HepG2 (cell line): Measurements from ENCODE around the gene COQ9. TPM values are rescaled to one million over a fixed set of nuclear protein-coding genes. Genes with fewer than 3 reads are reported as not detected.

Source experiments
- CREBL2 ChIP-seq: sonication (generic); formaldehyde crosslinking; IDR thresholded peaks from 2 replicates; pipeline ENCODE4 v1.8.1; 2023; ENCODE audit warnings: missing genetic modification reagents, mild to moderate bottlenecking, borderline replicate concordance
- CTCF ChIP-seq: sonication (generic); formaldehyde crosslinking; IDR thresholded peaks from 2 replicates; pipeline ENCODE4 v1.5.0; 2020; ENCODE audit warnings: mild to moderate bottlenecking, missing genetic modification reagents, moderate library complexity
- DMTF1 ChIP-seq: sonication (generic); formaldehyde crosslinking; IDR thresholded peaks from 2 replicates; pipeline ENCODE4 v1.4.0; 2020; ENCODE audit warnings: mild to moderate bottlenecking, missing genetic modification reagents
- JARID2 ChIP-seq: sonication (generic); formaldehyde crosslinking; IDR thresholded peaks from 2 replicates; pipeline ENCODE4 v1.8.1; 2023; ENCODE audit warnings: missing genetic modification reagents, inconsistent platforms; ENCODE audit not compliant: insufficient replicate concordance
- PAWR ChIP-seq: sonication (generic); formaldehyde crosslinking; IDR thresholded peaks from 2 replicates; pipeline ENCODE4 v1.4.0; 2020; ENCODE audit warnings: missing genetic modification reagents, mild to moderate bottlenecking, borderline replicate concordance
- SKI ChIP-seq: fragments of 450-650 bp; IDR thresholded peaks from one replicate; pipeline ENCODE4 v1.6.1; 2018; ENCODE audit warnings: mild to moderate bottlenecking; ENCODE audit not compliant: partially characterized antibody
- SMARCE1 ChIP-seq: fragments of 450-650 bp; IDR thresholded peaks from 2 replicates; pipeline ENCODE4 v1.6.1; 2017; ENCODE audit warnings: borderline replicate concordance
- SNAPC2 ChIP-seq: sonication (generic); formaldehyde crosslinking; IDR thresholded peaks from 2 replicates; pipeline ENCODE4 v1.8.1; 2022; ENCODE audit warnings: mild to moderate bottlenecking, missing genetic modification reagents
- TOE1 ChIP-seq: sonication (generic); formaldehyde crosslinking; IDR thresholded peaks from 2 replicates; pipeline ENCODE4 v1.4.0; 2020; ENCODE audit warnings: mild to moderate bottlenecking, missing genetic modification reagents
- ZBTB39 ChIP-seq: sonication (generic); formaldehyde crosslinking; IDR thresholded peaks from 2 replicates; pipeline ENCODE4 v1.5.0; 2020; ENCODE audit warnings: missing genetic modification reagents
- ZNF362 ChIP-seq: sonication (generic); formaldehyde crosslinking; IDR thresholded peaks from 2 replicates; pipeline ENCODE4 v1.4.0; 2020; ENCODE audit warnings: missing genetic modification reagents, mild to moderate bottlenecking, borderline replicate concordance
- polyA plus RNA-seq, 8 experiments: library from polyadenylated mRNA; depleted of rRNA in 3 of 8; stranded (reverse) in 7 of 8; unstranded in 1 of 8; fragments of >200 nt; fragmentation: Illumina TruSeq in 4 of 8; extraction: Trizol in 4 of 8; gene quantifications; 2 replicates each; pipeline versions ENCODE4 v1.2.1 to v1.2.3, GENCODE V29; 2011 to 2016; ENCODE audit warnings: low read depth in 4 of 8, missing spikeins in 1 of 8, mixed read lengths in 1 of 8; ENCODE audit not compliant: insufficient read depth in 1 of 8
- total RNA-seq, 5 experiments: library from RNA; depleted of rRNA; stranded (reverse); fragments of >200 nt; fragmentation: Illumina TruSeq; extraction: Trizol; gene quantifications; 2 replicates each; pipeline ENCODE4 v1.2.3, GENCODE V29; 2016; ENCODE audit warnings: low read depth in 1 of 5

COQ9 gene
- total and polyA plus RNA-seq, 2 of the 13 experiments (the other 11 are each of a cell fraction or from before 2014, with no cell fraction given): 57.5 to 108 TPM

GRCh38 chr16:57462209-57462977, 15.1 kb downstream of the COQ9 start, which contains the start of gene POLR2C (continued):
- TF ChIP-seq ZBTB39 (CRISPR knock-in tag) (no peak; the same call in 1 of the 2 replicates), SKI (peak; percentile 81), ZNF362 (no peak), SMARCE1 (no peak), CREBL2 (CRISPR knock-in tag) (peak; percentile 74; the same call in 1 of the 2 replicates), DMTF1 (CRISPR knock-in tag) (no peak), SNAPC2 (no peak), CTCF (CRISPR knock-in tag) (peak; percentile 99), TOE1 (peak; percentile 91; the same call in 1 of the 2 replicates), JARID2 (CRISPR knock-in tag) (peak; percentile 92), PAWR (CRISPR knock-in tag) (no peak; the same call in 1 of the 2 replicates)
